D721Med (cell line): ENCODE measurements around the gene TREML2.

Experiments used
- DNase-seq: peaks from one replicate; pipeline ENCODE4 v3.0.0; 2011; ENCODE audit warnings: low spot score; ENCODE audit not compliant: insufficient read length
- FAIRE-seq: peaks from 2 replicates; lab custom pipeline; 2011; peaks lifted over from hg19 to GRCh38; lab: Jason Lieb, UNC
- CTCF ChIP-seq: IDR thresholded peaks from 2 replicates; pipeline ENCODE4 v1.5.1; 2012; ENCODE audit warnings: mild to moderate bottlenecking, control low read depth; ENCODE audit not compliant: insufficient read depth; ENCODE audit errors: missing control alignments

The TREML2 gene

GRCh38 chr6:41153992-41154625 is 46.8 kb downstream of the TREML2 start, which contains the start of gene TREML1:
TREML1 (minus strand) TSS chr6:41154347; CDS start chr6:41154288, 59 bp downstream.
- no peak for FAIRE-seq
- TF ChIP-seq CTCF: no peak
- DNase-seq: no peak

- DNase-seq (no peak), FAIRE-seq (no peak)
- no peak for TF ChIP-seq CTCF
Measured at GRCh38 chr6:41153451-41153850, 47.5 kb downstream of the TREML2 start.

GRCh38 chr6:41150671-41151070 is 50.3 kb downstream of the TREML2 start:
- DNase-seq (no peak), FAIRE-seq (no peak)
- TF ChIP-seq CTCF: no peak

DNA sequence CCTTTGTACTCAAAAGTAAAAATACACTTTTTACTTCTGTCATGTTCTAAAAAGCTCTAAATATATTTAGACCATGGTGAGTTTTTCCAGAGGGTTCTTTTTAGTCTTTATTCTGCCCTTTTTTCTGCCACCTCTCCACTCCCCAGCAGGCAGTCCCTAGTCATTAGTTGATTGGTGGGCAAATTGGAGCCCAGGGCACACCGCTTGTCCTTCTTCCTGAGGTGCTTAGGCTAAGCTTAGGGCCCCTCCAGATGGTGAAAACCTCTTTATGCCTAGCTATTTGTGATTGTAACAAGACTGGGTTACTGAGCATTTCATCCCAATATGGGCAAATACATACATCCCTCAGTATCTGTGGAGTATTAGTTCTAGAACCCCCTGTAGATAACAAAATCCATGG is 53.0 kb downstream of the TREML2 start:
- FAIRE-seq (no peak), DNase-seq (no peak)
- TF ChIP-seq CTCF: no peak
